ENCODE measurements around the gene DTX2.
"Not testable (repeated sequence)": the region's sequence is repeated elsewhere in the genome, so short reads cannot be mapped to it uniquely, and the experiment has no call there.

DTX2 gene

GRCh38 chr7:76461464-76462101 lies at the start of gene DTX2:
DTX2 (plus strand) TSS chr7:76461709; CDS start chr7:76480510, 18,801 bp downstream.
- DNase-seq (ENCODE audit: low spot score): not testable (repeated sequence)

GRCh38 chr7:76412249-76412648 lies 49.3 kb upstream of the DTX2 start:
- no peak for DNase-seq (ENCODE audit: low spot score)

GRCh38 chr7:76417654-76418310 lies 43.7 kb upstream of the DTX2 start:
- DNase-seq (ENCODE audit: low spot score): not testable (repeated sequence)

- DNase-seq (ENCODE audit: low spot score): not testable (repeated sequence)
Measured at GRCh38 chr7:76421097-76421496, 40.4 kb upstream of the DTX2 start.

- no peak for DNase-seq (ENCODE audit: low spot score)
Measured at GRCh38 chr7:76423666-76424412, 37.7 kb upstream of the DTX2 start.

GRCh38 chr7:76424413-76425111 lies 36.9 kb upstream of the DTX2 start, which contains the start of gene ZP3:
ZP3 (plus strand) TSS chr7:76424950; CDS start chr7:76424965, 15 bp downstream.
- DNase-seq (ENCODE audit: low spot score): no peak

- no peak for DNase-seq (ENCODE audit: low spot score)
Measured at GRCh38 chr7:76425156-76425555, 36.4 kb upstream of the DTX2 start.

- DNase-seq (ENCODE audit: low spot score): not testable (repeated sequence)
Measured at GRCh38 chr7:76425558-76425957, 36.0 kb upstream of the DTX2 start.

- no peak for DNase-seq (ENCODE audit: low spot score)
Measured at GRCh38 chr7:76426246-76426645, 35.3 kb upstream of the DTX2 start.

GRCh38 chr7:76427635-76428034 lies 33.9 kb upstream of the DTX2 start:
- no peak for DNase-seq (ENCODE audit: low spot score)

GRCh38 chr7:76428149-76428823 lies 33.2 kb upstream of the DTX2 start:
- no peak for DNase-seq (ENCODE audit: low spot score)

GRCh38 chr7:76428868-76429805 lies 32.4 kb upstream of the DTX2 start:
- DNase-seq (ENCODE audit: low spot score): no peak

- no peak for DNase-seq (ENCODE audit: low spot score)
Measured at GRCh38 chr7:76430211-76430610, 31.3 kb upstream of the DTX2 start.

GRCh38 chr7:76430836-76431235 lies 30.7 kb upstream of the DTX2 start:
- DNase-seq (ENCODE audit: low spot score): no peak

GRCh38 chr7:76437873-76438272 lies 23.6 kb upstream of the DTX2 start:
- not testable (repeated sequence) for DNase-seq (ENCODE audit: low spot score)

GRCh38 chr7:76439120-76439888 lies 22.2 kb upstream of the DTX2 start:
- not testable (repeated sequence) for DNase-seq (ENCODE audit: low spot score)

GRCh38 chr7:76440404-76440803 lies 21.1 kb upstream of the DTX2 start:
- not testable (repeated sequence) for DNase-seq (ENCODE audit: low spot score)

GRCh38 chr7:76441792-76442191 lies 19.7 kb upstream of the DTX2 start:
- DNase-seq (ENCODE audit: low spot score): not testable (repeated sequence)

GRCh38 chr7:76442664-76443446 lies 18.7 kb upstream of the DTX2 start:
- not testable (repeated sequence) for DNase-seq (ENCODE audit: low spot score)

All from germinal center (tissue), 1 donor.